Measurements from ENCODE around the gene CYB5R2.

CYB5R2 gene

DNA sequence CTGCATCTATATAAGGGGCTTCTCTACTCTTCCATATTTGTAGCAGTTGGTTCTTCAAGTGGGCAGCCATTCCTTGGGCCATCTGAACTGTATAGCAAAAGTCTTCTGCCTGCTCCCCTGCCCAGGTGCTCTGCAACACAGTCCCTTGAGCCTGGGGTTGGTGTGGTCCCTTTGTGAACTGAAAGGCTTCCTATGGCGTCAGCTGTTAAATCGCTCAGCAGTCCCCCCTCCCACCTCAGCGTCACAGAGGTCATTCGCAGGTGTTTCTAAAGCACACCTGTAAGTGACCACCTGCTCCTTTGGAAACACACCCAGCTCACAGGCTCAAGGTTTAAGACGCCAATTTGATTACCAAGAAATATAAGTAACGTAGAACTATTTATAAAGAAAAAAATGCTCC lies 37.0 kb downstream of the CYB5R2 start:
- no peak for DNase-seq

DNA sequence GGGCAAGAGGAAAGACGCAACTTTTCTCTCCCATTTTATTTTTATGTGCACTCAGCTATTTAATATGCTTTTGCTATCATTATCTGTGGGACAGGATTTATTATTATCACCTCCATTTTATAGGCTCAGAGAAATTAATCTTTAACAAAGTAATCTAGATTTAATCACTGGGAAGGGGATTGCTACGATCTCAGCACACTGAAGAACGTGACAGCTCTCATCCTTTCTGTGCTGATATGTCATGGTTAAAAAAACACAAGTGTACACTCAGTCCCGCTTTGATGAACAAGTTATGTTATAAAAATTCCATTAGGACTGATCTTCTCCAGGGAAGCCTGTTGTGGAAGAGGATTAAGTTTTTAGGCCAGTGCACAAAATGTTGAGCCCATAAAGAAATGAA lies 37.6 kb downstream of the CYB5R2 start:
- no peak for DNase-seq

DNA sequence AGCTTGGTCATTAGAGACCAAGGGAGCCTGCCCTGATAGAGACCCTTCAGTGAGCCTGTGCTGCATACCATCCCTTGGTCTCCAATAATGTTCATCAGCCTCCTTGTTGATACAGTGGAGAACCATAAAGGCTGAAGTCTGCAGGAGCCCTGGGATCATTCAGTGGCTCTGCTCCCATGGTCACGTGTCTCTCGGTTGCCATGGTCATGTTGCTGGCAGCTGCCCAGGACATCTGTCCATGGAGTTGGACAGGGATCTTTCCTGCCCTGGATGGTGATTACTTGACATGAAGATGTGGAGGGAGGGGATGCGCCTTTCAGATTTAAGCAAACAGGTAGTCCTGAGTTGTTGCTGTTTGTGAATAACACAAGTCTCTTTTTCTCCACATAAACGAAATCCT lies 38.2 kb downstream of the CYB5R2 start:
- DNase-seq, result no peak

DNA sequence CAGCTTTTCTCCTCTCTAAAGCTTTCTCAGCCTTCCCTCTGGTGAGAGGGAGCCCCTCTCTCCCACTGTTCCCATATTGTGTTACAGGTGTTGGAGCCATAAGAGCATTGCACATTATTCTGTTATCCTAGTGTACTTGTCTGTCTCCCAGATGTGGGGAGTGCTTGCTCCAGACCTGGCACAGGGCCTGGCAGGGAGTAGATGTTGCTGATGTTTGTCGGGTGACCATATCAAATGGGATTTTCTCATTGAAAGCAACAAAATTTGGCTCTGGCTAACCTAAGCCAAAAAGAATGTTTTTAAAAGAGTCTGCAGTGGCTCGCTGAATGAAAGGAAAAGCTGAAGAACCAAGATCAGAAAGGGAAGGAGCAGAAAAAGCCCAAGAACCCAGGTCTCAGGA lies 41.1 kb downstream of the CYB5R2 start:
- DNase-seq, result no peak

DNA sequence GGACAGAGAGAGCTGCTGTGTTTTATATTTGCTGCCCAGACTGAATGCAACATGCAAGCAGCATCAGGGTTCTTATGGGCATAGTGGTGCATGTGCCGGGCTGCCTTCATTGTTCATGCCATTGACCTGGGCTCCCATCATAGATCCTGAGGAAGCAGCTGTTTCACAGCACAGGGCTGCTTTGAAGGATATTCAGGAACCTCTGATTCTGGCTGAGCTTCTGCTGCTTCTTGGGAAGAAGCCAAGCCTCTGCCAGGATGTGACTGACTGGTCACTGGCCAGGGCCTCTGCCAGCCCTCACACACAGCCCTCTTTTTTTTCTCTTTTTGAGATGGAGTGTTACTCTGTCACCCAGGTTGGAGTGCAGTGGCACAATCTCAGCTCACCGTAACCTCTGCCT lies 43.3 kb downstream of the CYB5R2 start:
- no peak for DNase-seq

DNA sequence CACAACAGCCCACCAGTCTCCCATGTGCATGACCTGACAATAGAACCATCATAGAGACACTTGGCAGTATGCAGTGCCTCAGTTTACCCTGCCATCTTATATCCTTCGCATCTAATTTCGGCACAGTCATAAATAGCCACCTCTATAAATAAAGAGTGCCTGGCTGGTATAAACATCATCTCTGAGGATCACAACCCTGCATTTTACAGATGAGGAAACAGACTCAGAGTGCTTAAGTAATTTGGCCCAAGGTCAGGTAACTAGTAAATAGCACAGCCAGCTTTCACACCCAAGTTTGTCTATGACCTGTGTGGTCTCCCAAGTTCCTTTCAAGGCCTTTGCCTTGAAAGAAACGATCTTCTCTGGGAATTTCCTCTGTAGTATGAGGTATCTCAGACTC lies 44.6 kb downstream of the CYB5R2 start:
- DNase-seq, result no peak

DNA sequence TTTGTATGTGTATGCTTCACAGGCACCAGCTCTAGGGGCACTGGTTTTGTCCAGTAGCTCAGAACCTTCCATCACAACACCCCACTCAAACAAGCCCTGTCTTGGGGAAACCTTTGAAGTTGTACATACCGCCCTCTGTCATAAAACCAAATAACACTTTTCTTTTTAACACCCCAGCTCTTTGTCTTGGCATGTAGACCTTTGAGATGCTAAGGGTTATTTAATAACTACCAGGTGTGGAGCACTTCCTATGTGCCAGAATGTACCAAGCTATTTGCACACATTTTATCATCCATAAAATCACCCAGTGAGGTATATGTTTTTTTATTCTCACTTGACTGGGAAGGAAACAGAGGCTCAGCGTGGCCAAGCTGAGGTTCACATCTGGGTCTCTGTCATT lies 50.6 kb downstream of the CYB5R2 start:
- no peak for DNase-seq

DNA sequence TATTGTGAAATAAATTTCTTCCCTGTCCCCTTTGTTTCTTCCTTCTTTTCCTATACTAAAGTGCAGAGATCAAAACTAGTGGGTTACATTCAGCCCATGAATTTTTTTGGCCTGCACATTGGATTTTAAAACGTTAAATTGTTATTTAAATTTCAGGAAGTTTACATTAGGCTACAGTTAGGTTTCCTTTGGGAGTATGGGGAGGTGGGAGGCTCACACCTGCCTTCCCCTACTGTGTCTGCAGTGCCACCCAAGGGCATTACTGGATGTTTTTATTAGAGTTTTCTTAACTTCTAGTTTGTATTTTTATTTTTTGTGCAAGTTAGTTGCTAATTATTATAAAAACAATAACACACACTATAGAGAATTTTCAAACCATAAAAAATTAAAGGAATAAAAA lies 51.7 kb downstream of the CYB5R2 start:
- no peak for DNase-seq

DNA sequence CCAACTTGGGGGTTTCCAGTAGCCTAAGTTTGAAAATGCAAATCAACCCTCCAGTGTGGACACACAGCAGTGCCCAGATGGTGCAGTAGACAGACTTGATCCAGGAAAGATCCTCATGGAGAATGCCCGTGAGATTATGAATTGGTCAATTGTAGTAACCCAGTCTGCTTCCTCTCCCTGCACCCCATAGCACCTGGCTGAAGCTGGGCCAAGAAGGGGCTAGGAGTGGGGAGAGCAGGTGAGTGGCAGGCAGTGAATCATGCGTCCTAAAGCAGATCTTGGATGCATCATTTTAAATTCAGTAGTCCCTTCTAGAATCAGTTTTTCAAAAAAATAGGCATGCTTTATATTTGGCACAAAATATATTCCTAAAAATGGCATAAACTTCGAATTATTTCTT lies 52.2 kb downstream of the CYB5R2 start:
- no peak for DNase-seq

DNA sequence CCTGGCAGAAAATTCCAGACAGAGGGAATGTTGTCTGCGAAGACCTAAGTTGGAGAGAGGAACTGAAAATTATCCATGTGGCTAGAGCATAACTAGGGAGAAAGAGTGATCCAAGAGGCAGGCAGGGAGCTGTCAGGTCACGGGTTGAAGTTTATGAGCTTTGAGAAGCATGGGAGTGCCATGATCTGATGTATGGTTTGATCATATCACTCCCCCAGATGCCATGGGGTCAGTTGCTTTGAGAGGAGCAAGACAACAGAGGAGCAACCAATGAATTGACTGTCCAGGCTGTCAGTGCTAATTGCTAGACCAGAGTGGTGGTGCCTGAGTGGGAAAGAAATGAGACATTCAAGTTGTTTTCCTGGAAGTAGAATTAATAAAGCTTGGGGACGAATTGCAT lies 54.0 kb downstream of the CYB5R2 start:
- no peak for DNase-seq

DNA sequence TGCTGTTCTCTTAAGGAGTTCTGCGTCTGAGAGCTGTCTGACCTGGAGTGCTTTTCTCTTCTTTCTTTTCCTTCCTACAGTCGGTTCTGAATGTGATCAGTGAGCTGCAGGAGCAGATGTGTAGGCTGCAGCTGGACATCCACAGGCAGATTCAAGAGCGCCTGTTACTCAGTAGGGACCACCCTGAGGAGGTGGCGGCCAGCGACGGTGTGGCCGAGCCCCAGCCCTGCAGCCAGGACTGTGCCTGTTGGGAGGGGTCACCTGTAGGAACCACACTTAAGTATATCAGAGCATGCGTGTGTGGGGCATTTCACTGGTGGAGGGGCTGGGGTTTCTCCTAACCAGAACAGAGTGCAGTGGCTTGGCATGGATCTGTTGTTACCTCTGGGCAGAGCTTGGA lies 56.3 kb downstream of the CYB5R2 start:
- DNase-seq, result no peak

All from NCI-H510A (cell line).